Trophoblast cell (in vitro differentiated cells and primary cell): ENCODE results near the gene RAB8A.

ENCODE experiments used
- DNase-seq, 2 donors: peaks; one replicate each; pipeline ENCODE4 v3.0.0-alpha.2; 2016
- H2AFZ ChIP-seq: 2 replicates; pipeline ENCODE4 v1.6.1; 2013; ENCODE audit warnings: low read length, moderate library complexity, mild to moderate bottlenecking; ENCODE audit not compliant: insufficient read depth, poor library complexity
- H2AK5ac ChIP-seq: 2 replicates; pipeline ENCODE4 v1.6.1; 2013; ENCODE audit warnings: mild to moderate bottlenecking, low read length
- H2BK120ac ChIP-seq: 2 replicates; pipeline ENCODE4 v1.6.1; 2013; ENCODE audit warnings: low read length, mild to moderate bottlenecking, moderate library complexity; ENCODE audit not compliant: insufficient read depth, poor library complexity
- H2BK12ac ChIP-seq: 2 replicates; pipeline ENCODE4 v1.6.1; 2013; ENCODE audit warnings: mild to moderate bottlenecking, low read length, moderate library complexity
- H2BK5ac ChIP-seq: 2 replicates; pipeline ENCODE4 v1.6.1; 2013; ENCODE audit warnings: low read length, low read depth, moderate library complexity, mild to moderate bottlenecking; ENCODE audit not compliant: poor library complexity
- H3K14ac ChIP-seq: 2 replicates; pipeline ENCODE4 v1.6.1; 2013; ENCODE audit warnings: mild to moderate bottlenecking, low read length
- H3K18ac ChIP-seq: 2 replicates; pipeline ENCODE4 v1.6.1; 2013; ENCODE audit warnings: mild to moderate bottlenecking, low read length
- H3K23ac ChIP-seq: 2 replicates; pipeline ENCODE4 v1.6.1; 2013; ENCODE audit warnings: low read length
- H3K27ac ChIP-seq: 2 replicates; pipeline ENCODE4 v1.5.1; 2013; ENCODE audit warnings: low read depth, mild to moderate bottlenecking, inconsistent platforms, low read length, moderate library complexity
- H3K27me3 ChIP-seq: 2 replicates; pipeline ENCODE4 v1.6.1; 2013; ENCODE audit warnings: inconsistent platforms, mild to moderate bottlenecking, low read length, moderate library complexity; ENCODE audit not compliant: insufficient read depth
- H3K36me3 ChIP-seq, 2 experiments: 1 replicate in 1 of 2; 2 replicates in 1 of 2; pipeline ENCODE4 v1.6.1; 2013; ENCODE audit warnings: low read length in 2 of 2, mild to moderate bottlenecking in 2 of 2, moderate library complexity in 1 of 2; ENCODE audit not compliant: insufficient read depth in 2 of 2, control insufficient read depth in 1 of 2
- H3K4ac ChIP-seq: 2 replicates; pipeline ENCODE4 v1.6.1; 2013; ENCODE audit warnings: low read depth, mild to moderate bottlenecking, low read length, moderate library complexity
- H3K4me1 ChIP-seq, 2 experiments: 1 replicate in 1 of 2; 2 replicates in 1 of 2; pipeline ENCODE4 v1.6.1; 2013; ENCODE audit warnings: low read length in 2 of 2, mild to moderate bottlenecking in 2 of 2, moderate library complexity in 1 of 2; ENCODE audit not compliant: insufficient read depth in 2 of 2, control insufficient read depth in 1 of 2
- H3K4me2 ChIP-seq: 2 replicates; pipeline ENCODE4 v1.6.1; 2013; ENCODE audit warnings: inconsistent platforms, mild to moderate bottlenecking, low read length, moderate library complexity
- H3K4me3 ChIP-seq: 2 replicates; pipeline ENCODE4 v1.5.1; 2013; ENCODE audit warnings: mild to moderate bottlenecking, low read depth, low read length, inconsistent platforms
- H3K79me1 ChIP-seq: one replicate; pipeline ENCODE4 v1.6.1; 2013; ENCODE audit warnings: low read length
- H3K79me2 ChIP-seq: 2 replicates; pipeline ENCODE4 v1.6.1; 2013; ENCODE audit warnings: low read length, mild to moderate bottlenecking; ENCODE audit not compliant: control insufficient read depth, insufficient read depth, poor library complexity
- H3K9ac ChIP-seq: 2 replicates; pipeline ENCODE4 v1.6.1; 2013; ENCODE audit warnings: mild to moderate bottlenecking, low read length
- H3K9me3 ChIP-seq: 2 replicates; pipeline ENCODE4 v1.6.1; 2013; ENCODE audit warnings: low read depth, mild to moderate bottlenecking, control low read depth, inconsistent platforms, low read length; ENCODE audit not compliant: insufficient read depth
- H4K12ac ChIP-seq: 2 replicates; pipeline ENCODE4 v1.6.1; 2013; ENCODE audit warnings: low read depth, mild to moderate bottlenecking, low read length, moderate library complexity
- H4K8ac ChIP-seq: 2 replicates; pipeline ENCODE4 v1.6.1; 2013; ENCODE audit warnings: low read depth, mild to moderate bottlenecking, low read length, moderate library complexity
- H4K91ac ChIP-seq: one replicate; pipeline ENCODE4 v1.6.1; 2013; ENCODE audit warnings: low read depth, mild to moderate bottlenecking, low read length, moderate library complexity
- WGBS: extraction: QIAGEN DNeasy Blood & Tissue Kit; methylation state at CpG from one replicate; pipeline ENCODE4 v1.1.7; 2013; ENCODE audit warnings: missing lambda C conversion rate; ENCODE audit not compliant: insufficient read length, insufficient coverage; ENCODE audit errors: extremely low coverage; 5-methylcytosine and 5-hydroxymethylcytosine counted together

Gene RAB8A

DNA sequence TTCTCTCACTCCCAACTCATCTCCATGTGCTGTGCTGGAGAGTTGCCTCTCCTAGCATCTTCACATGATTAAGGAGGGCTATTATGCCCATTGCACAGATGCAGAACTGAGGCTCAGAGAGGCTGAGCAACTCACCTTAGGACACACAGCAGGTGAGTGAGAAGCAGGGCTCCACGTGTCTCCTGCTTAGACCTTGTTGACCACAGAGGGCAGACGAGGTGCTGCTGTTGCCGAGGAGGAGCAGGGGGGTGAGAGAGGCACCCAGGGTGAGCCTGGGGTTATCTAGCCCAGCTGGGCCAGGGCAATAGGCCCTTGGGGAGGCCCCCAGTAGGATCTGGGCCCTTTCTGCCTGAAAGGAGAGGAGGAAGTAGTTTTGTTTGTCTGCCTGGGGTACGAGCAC, 29.4 kb downstream of the RAB8A start:
- H3K79me2 ChIP-seq: no peaks in the 10 kb centered on the region
- H3K79me1 ChIP-seq: no peaks in the 10 kb centered on the region
- no peak overlapping the region for H3K27ac ChIP-seq
- no peak overlapping the region for H4K91ac ChIP-seq
- H2AK5ac ChIP-seq: no peak overlapping the region
- no peak overlapping the region for H4K8ac ChIP-seq
- H4K12ac ChIP-seq: no peak overlapping the region
- DNase-seq: no peak
- no peak overlapping the region for H2AFZ ChIP-seq
- H3K14ac ChIP-seq: no peak overlapping the region
- no peak overlapping the region for H3K4me2 ChIP-seq
- H3K9me3 ChIP-seq: no peaks in the 10 kb centered on the region
- H3K9ac ChIP-seq: no peak overlapping the region
- H2BK5ac ChIP-seq: no peak overlapping the region
- no peak overlapping the region for H3K4me3 ChIP-seq
- H3K4me1 ChIP-seq: peaks cover 4 to 7% of the 10 kb centered on the region in 2 experiments
- no peak overlapping the region for H3K4ac ChIP-seq
- H3K36me3 ChIP-seq: no peaks in the 10 kb centered on the region
- no peak overlapping the region for H2BK12ac ChIP-seq
- no peak overlapping the region for H3K18ac ChIP-seq
- H3K27me3 ChIP-seq: no peaks in the 10 kb centered on the region
- H2BK120ac ChIP-seq: no peak overlapping the region
- WGBS: no CpG with 5 or more reads among the region's 4 CpGs
- H3K23ac ChIP-seq: no peak overlapping the region

DNA sequence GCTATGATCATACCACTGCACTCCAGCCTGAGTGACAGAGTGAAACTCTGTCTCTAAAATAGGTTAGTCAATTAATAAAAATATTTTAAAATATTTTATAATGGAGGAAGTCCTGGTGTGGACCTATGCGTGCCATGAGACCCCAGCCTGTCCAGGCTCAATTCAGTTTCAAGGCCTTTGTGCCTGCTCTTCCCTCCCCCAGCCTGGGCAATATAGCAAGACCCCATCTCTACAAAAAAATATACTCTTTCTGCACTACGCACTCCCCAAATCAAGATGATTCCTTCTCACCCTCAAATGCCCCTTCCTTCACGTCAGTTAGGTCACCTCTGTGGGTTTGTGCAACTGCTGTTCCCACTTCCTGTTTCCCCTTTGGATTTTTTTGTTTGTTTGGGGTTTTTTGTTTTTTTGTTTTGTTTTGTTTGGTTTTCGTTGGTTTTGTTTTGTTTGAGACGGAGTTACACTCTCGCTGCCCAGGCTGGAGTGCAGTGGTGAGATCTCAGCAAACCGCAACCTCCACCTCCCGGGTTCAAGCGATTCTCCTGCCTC, 30.4 kb downstream of the RAB8A start:
- Histone ChIP-seq H3K27ac (no peak overlapping the region), H4K12ac (no peak overlapping the region), H3K4ac (no peak overlapping the region), H3K4me2 (no peak overlapping the region), H2BK120ac (no peak overlapping the region), H4K91ac (no peak overlapping the region), H2BK5ac (no peak overlapping the region), H2BK12ac (no peak overlapping the region), H3K9me3 (no peaks in the 10 kb centered on the region), H3K79me1 (no peaks in the 10 kb centered on the region), H3K36me3 (no peaks in the 10 kb centered on the region), H3K23ac (no peak overlapping the region), H2AK5ac (no peak overlapping the region), H3K4me1 (peaks cover 4 to 7% of the 10 kb centered on the region in 2 experiments), H2AFZ (no peak overlapping the region), H3K14ac (no peak overlapping the region), H4K8ac (no peak overlapping the region), H3K79me2 (no peaks in the 10 kb centered on the region), H3K4me3 (no peak overlapping the region), H3K18ac (no peak overlapping the region), H3K27me3 (no peaks in the 10 kb centered on the region), H3K9ac (no peak overlapping the region)
- no peak for DNase-seq
- WGBS: 100% methylated on average over 2 of the region's 9 CpGs

DNA sequence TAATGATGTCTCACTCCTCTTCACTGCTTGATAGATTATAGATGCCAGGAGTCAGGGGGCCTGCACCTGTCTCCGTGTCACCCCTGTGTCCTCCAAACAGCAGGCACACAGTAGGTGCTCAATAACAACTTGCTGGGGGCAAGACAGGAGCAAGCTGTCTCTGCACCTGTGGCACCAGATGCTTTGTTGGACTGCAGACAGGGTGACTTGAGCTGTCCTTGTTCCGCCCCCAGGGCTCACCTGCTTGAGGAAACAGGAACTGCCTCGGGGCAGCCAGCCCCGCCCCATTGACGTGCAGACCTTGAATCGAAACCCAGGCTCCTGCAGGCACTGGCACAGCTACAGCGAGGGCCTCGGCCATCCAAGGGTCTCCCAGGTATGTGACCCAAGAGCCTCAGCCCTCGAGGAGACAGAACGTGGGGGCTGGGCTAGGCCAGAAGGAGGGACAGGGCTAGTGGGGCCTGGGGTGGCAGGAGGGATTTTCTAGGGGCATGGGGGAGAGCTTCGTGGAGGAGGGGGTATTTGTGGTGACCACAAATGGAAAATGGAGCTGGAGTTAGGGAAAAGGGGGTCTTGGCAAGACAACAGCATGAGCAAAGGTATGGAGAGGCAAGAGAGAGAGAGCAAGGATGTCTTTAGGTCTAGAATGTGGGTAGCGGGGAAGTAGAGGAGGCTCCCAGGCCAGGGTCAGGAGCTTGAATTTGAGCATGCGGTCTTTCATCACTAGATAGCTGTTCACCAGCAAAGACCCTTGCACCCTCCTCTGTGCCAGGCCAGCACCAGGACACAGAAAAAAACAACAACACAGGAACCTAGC, 31.9 kb downstream of the RAB8A start, which contains the start of gene HSH2D:
Gene HSH2D (plus strand): TSS at position 287 of the 817 bp plus-strand sequence. CDS start 5,066 bp downstream, outside the sequence.
- Histone ChIP-seq H3K9me3 (no peaks in the 10 kb centered on the region), H4K12ac (no peak within 1 kb of the TSS), H3K4me1 (peaks cover 4 to 7% of the 10 kb centered on the region in 2 experiments), H4K8ac (no peak within 1 kb of the TSS), H3K14ac (no peak within 1 kb of the TSS), H3K9ac (no peak within 1 kb of the TSS), H3K4me3 (no peak within 1 kb of the TSS), H3K27ac (no peak within 1 kb of the TSS), H3K18ac (no peak within 1 kb of the TSS), H3K79me1 (no peaks in the 10 kb centered on the region), H2BK120ac (no peak within 1 kb of the TSS), H2AFZ (no peak within 1 kb of the TSS), H2BK12ac (no peak within 1 kb of the TSS), H3K4me2 (no peak within 1 kb of the TSS), H3K79me2 (no peaks in the 10 kb centered on the region), H3K36me3 (no peaks in the 10 kb centered on the region), H2BK5ac (no peak within 1 kb of the TSS), H3K4ac (no peak within 1 kb of the TSS), H2AK5ac (no peak within 1 kb of the TSS), H3K23ac (no peak within 1 kb of the TSS), H3K27me3 (no peaks in the 10 kb centered on the region), H4K91ac (no peak within 1 kb of the TSS)
- WGBS: no CpG with 5 or more reads among the region's 13 CpGs
- DNase-seq: peak; percentile 79 to 89

DNA sequence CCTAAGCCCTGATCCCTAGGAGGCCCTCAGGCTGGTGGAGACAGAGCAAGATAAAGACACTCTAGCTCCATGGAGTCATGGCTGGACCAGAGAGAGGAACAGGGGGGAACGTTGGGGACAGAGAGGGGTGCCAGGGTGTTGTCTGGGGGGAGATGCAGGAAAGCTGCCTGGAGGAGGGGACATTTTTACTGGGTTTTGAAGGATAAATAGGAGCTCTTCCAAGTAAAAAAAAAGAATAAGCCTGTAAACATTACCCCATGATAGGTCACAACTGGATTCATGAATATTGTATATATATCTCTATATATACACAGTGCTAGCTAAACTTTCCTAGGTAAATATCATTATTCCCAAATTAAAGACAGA, 32.5 kb downstream of the RAB8A start:
- no peak overlapping the region for H2AK5ac ChIP-seq
- H3K9ac ChIP-seq: no peak overlapping the region
- H2BK120ac ChIP-seq: no peak overlapping the region
- H3K14ac ChIP-seq: no peak overlapping the region
- H3K9me3 ChIP-seq: no peaks in the 10 kb centered on the region
- no peak overlapping the region for H4K91ac ChIP-seq
- no peaks in the 10 kb centered on the region for H3K79me2 ChIP-seq
- no peak overlapping the region for H3K27ac ChIP-seq
- no peak overlapping the region for H3K23ac ChIP-seq
- H2BK12ac ChIP-seq: no peak overlapping the region
- H3K4me1 ChIP-seq: peaks cover 4 to 7% of the 10 kb centered on the region in 2 experiments
- no peak overlapping the region for H4K12ac ChIP-seq
- H3K27me3 ChIP-seq: no peaks in the 10 kb centered on the region
- no peak overlapping the region for H2BK5ac ChIP-seq
- DNase-seq: no peak
- H3K18ac ChIP-seq: no peak overlapping the region
- H3K4ac ChIP-seq: no peak overlapping the region
- H3K4me2 ChIP-seq: no peak overlapping the region
- no peak overlapping the region for H2AFZ ChIP-seq
- no CpG with 5 or more reads among the region's 1 CpG for WGBS
- H4K8ac ChIP-seq: no peak overlapping the region
- no peaks in the 10 kb centered on the region for H3K79me1 ChIP-seq
- H3K36me3 ChIP-seq: no peaks in the 10 kb centered on the region
- H3K4me3 ChIP-seq: no peak overlapping the region
